Small intestine (tissue), 7 donors: ENCODE data around the gene PUSL1. TPM values are rescaled to one million over a fixed set of nuclear protein-coding genes. Genes with fewer than 3 reads are reported as not detected.
A peak's percentile ranks its signal among the peaks of the same experiment; 100 is the strongest.

ENCODE experiments used
- DNase-seq, 2 donors: peaks; one replicate each; pipeline versions ENCODE4 v3.0.0 to v3.0.0-alpha.2; 2013
- FAIRE-seq: peaks from 2 replicates; lab custom pipeline; 2012; peaks lifted over from hg19 to GRCh38; lab: Jason Lieb, UNC
- H3K27ac ChIP-seq, 3 donors: one replicate each; pipeline ENCODE4 v1.5.1; 2013; ENCODE audit warnings: low read length in 2 of 3, mild to moderate bottlenecking in 2 of 3, control low read depth in 1 of 3, inconsistent platforms in 1 of 3, low read depth in 1 of 3, moderate library complexity in 1 of 3
- H3K27me3 ChIP-seq, 3 donors: one replicate each; pipeline ENCODE4 v1.6.1; 2013; ENCODE audit warnings: low read length in 3 of 3, inconsistent platforms in 1 of 3; ENCODE audit not compliant: control insufficient read depth in 3 of 3, insufficient read depth in 3 of 3
- H3K36me3 ChIP-seq, 3 donors: one replicate each; pipeline ENCODE4 v1.6.1; 2013; ENCODE audit warnings: low read length in 3 of 3, inconsistent platforms in 1 of 3, low read depth in 1 of 3, mild to moderate bottlenecking in 1 of 3, moderate library complexity in 1 of 3; ENCODE audit not compliant: control insufficient read depth in 3 of 3, insufficient read depth in 2 of 3
- H3K4me1 ChIP-seq, 3 donors: one replicate each; pipeline ENCODE4 v1.6.1; 2013; ENCODE audit warnings: low read length in 2 of 3, inconsistent platforms in 1 of 3, low read depth in 1 of 3, mild to moderate bottlenecking in 1 of 3, moderate library complexity in 1 of 3; ENCODE audit not compliant: control insufficient read depth in 3 of 3, insufficient read depth in 2 of 3
- H3K4me3 ChIP-seq, 3 donors: one replicate each; pipeline ENCODE4 v1.5.1; 2013; ENCODE audit warnings: low read length in 3 of 3, control low read depth in 1 of 3, inconsistent platforms in 1 of 3, low read depth in 1 of 3, mild to moderate bottlenecking in 1 of 3, moderate library complexity in 1 of 3
- H3K9me3 ChIP-seq, 2 donors: one replicate each; pipeline ENCODE4 v1.6.1; 2013; ENCODE audit warnings: low read depth in 1 of 2, low read length in 1 of 2; ENCODE audit not compliant: control insufficient read depth in 2 of 2, insufficient read depth in 1 of 2
- WGBS, 3 donors: extraction: QIAGEN DNeasy Blood & Tissue Kit; methylation state at CpG; one replicate each; pipeline ENCODE4 v1.1.7; 2013; 5-methylcytosine and 5-hydroxymethylcytosine counted together
- polyA plus RNA-seq, 4 donors: library from polyadenylated mRNA; stranded (reverse) in 3 of 4; unstranded in 1 of 4; fragments of 200-250 nt in 3 of 4; fragments of 120-200 nt in 1 of 4; gene quantifications; one replicate each; pipeline versions ENCODE4 v1.2.1 to v1.2.3, GENCODE V29; 2013
- donor health status: healthy with polysubstance abuse.
- donor health status: control.
- donor health status: control.
- donor health status: Bipolar disorder and iron deficiency.
- donor health status: healthy.

PUSL1 gene
- polyA plus RNA-seq, 4 donors, result 15.0 to 22.7 (median 18.4) TPM

GRCh38 chr1:1342584-1343115 is 34.3 kb downstream of the PUSL1 start:
- peaks cover 2 to 34% (median 10%) of the 10 kb centered on the region in 3 donors for H3K4me1 ChIP-seq
- no peak overlapping the region for H3K27ac ChIP-seq
- no peaks in the 10 kb centered on the region for H3K9me3 ChIP-seq
- H3K4me3 ChIP-seq, result no peak overlapping the region
- H3K36me3 ChIP-seq, result peaks cover 2 to 85% (median 15%) of the 10 kb centered on the region in 3 donors
- 86 to 89% (median 88%) methylated on average over 15 to 18 of the region's 18 CpGs for WGBS, 3 donors
- H3K27me3 ChIP-seq, result no peaks in the 10 kb centered on the region
- DNase-seq, result no peak
- FAIRE-seq, result no peak

GRCh38 chr1:1343811-1344421 is 35.5 kb downstream of the PUSL1 start:
- Histone ChIP-seq H3K27me3 (no peaks in the 10 kb centered on the region), H3K27ac (peak overlapping the region in 2 of 3 donors; percentile 37 to 83), H3K9me3 (no peaks in the 10 kb centered on the region), H3K4me3 (no peak overlapping the region), H3K4me1 (peaks cover 2 to 38% (median 10%) of the 10 kb centered on the region in 3 donors), H3K36me3 (peaks cover 2 to 72% (median 5%) of the 10 kb centered on the region in 3 donors)
- DNase-seq, result no peak
- no peak for FAIRE-seq
- 73 to 87% (median 81%) methylated on average over 23 to 24 of the region's 24 CpGs for WGBS, 3 donors

- FAIRE-seq, result no peak
- H3K27me3 ChIP-seq, result no peaks in the 10 kb centered on the region
- peak overlapping the region in 2 of 3 donors; percentile 71 to 83 for H3K27ac ChIP-seq
- H3K4me1 ChIP-seq, result peaks cover 2 to 38% (median 10%) of the 10 kb centered on the region in 3 donors
- 54 to 61% (median 56%) methylated on average over 13 to 15 of the region's 15 CpGs for WGBS, 3 donors
- peaks cover 2 to 63% (median 5%) of the 10 kb centered on the region in 3 donors for H3K36me3 ChIP-seq
- DNase-seq, result peak in 1 of 2 donors; percentile 90
- no peak overlapping the region for H3K4me3 ChIP-seq
- no peaks in the 10 kb centered on the region for H3K9me3 ChIP-seq
Measured at GRCh38 chr1:1344655-1345361, 36.4 kb downstream of the PUSL1 start.

- DNase-seq, result no peak
- WGBS, 3 donors, result 50 to 74% (median 65%) methylated on average over 16 of the region's 16 CpGs
- FAIRE-seq, result no peak
- H3K4me3 ChIP-seq, result peak overlapping the region in 1 of 3 donors; percentile 12
- peaks cover 2 to 38% (median 10%) of the 10 kb centered on the region in 3 donors for H3K4me1 ChIP-seq
- peak overlapping the region in 2 of 3 donors; percentile 65 to 71 for H3K27ac ChIP-seq
- H3K27me3 ChIP-seq, result no peaks in the 10 kb centered on the region
- H3K36me3 ChIP-seq, result peaks cover 1 to 57% (median 2%) of the 10 kb centered on the region in 3 donors
- no peaks in the 10 kb centered on the region for H3K9me3 ChIP-seq
Measured at GRCh38 chr1:1345384-1345783, 37.0 kb downstream of the PUSL1 start.

- H3K9me3 ChIP-seq, result no peaks in the 10 kb centered on the region
- 65 to 75% (median 68%) methylated on average over 9 to 12 of the region's 12 CpGs for WGBS, 3 donors
- H3K4me1 ChIP-seq, result peaks cover 2 to 38% (median 10%) of the 10 kb centered on the region in 3 donors
- peak overlapping the region in 1 of 3 donors; percentile 12 for H3K4me3 ChIP-seq
- DNase-seq, result no peak
- H3K27ac ChIP-seq, result peak overlapping the region in 1 of 3 donors; percentile 65
- H3K36me3 ChIP-seq, result peaks cover 0 to 51% (median 2%) of the 10 kb centered on the region in 3 donors
- FAIRE-seq, result no peak
- H3K27me3 ChIP-seq, result no peaks in the 10 kb centered on the region
Measured at GRCh38 chr1:1345860-1346500, 37.6 kb downstream of the PUSL1 start.

- Histone ChIP-seq H3K4me3 (no peak overlapping the region), H3K36me3 (peaks cover 0 to 48% (median 2%) of the 10 kb centered on the region in 3 donors), H3K4me1 (peaks cover 2 to 40% (median 10%) of the 10 kb centered on the region in 3 donors), H3K9me3 (no peaks in the 10 kb centered on the region), H3K27me3 (no peaks in the 10 kb centered on the region), H3K27ac (no peak overlapping the region)
- WGBS, 3 donors, result 77 to 91% (median 91%) methylated on average over 10 of the region's 10 CpGs
- DNase-seq, result no peak
- FAIRE-seq, result no peak
Measured at GRCh38 chr1:1346501-1346890, 38.1 kb downstream of the PUSL1 start.

GRCh38 chr1:1347026-1347595 is 38.7 kb downstream of the PUSL1 start:
- Histone ChIP-seq H3K27ac (peak overlapping the region; percentile 82 to 86 (median 84)), H3K4me3 (peak overlapping the region in 2 of 3 donors; percentile 69 to 84), H3K27me3 (no peaks in the 10 kb centered on the region), H3K9me3 (no peaks in the 10 kb centered on the region), H3K4me1 (peaks cover 2 to 42% (median 10%) of the 10 kb centered on the region in 3 donors), H3K36me3 (peaks cover 0 to 48% (median 0%) of the 10 kb centered on the region in 3 donors)
- DNase-seq, result no peak
- WGBS, 3 donors, result 43 to 71% (median 47%) methylated on average over 10 of the region's 10 CpGs
- FAIRE-seq, result no peak
